ENCODE data around the gene FBN2. TPM values are rescaled to one million over a fixed set of nuclear protein-coding genes. Genes with fewer than 3 reads are reported as not detected.

The FBN2 gene
- 154 and 431 TPM in 2 replicates for total RNA-seq

GRCh38 chr5:128538000-128538249 is at the start of gene FBN2:
Gene FBN2, minus strand, starts transcription at chr5:128538245. Its CDS starts 642 bp downstream, at chr5:128537603.

Small RNA genes within 50 kb of the gene (small RNA-seq; reads per million reads assigned to genes)
- gene RF00019 (ENCODE audit: low replicate concordance), result not detected

Measured in placental pericyte (primary cell).